GM19240 (cell line): Measurements from ENCODE around the gene PLXNA3.

ENCODE experiments used
- DNase-seq: peaks from one replicate; pipeline ENCODE4 v3.0.0; 2011; ENCODE audit warnings: low spot score; ENCODE audit not compliant: insufficient read length

Gene PLXNA3

GRCh38 chrX:154435171-154435733 lies 22.8 kb upstream of the PLXNA3 start:
- DNase-seq, result no peak

- peak; percentile 65 for DNase-seq
These were observed 21.6 kb upstream of the PLXNA3 start for GRCh38 chrX:154436374-154436982.

- no peak for DNase-seq
These were observed 20.9 kb upstream of the PLXNA3 start, which contains the start of gene GDI1 for GRCh38 chrX:154436983-154437752. TSS of gene GDI1 (plus strand) at chrX:154437154. CDS start at chrX:154437255, 101 bp downstream.

- DNase-seq, result no peak
These were observed 19.8 kb upstream of the PLXNA3 start for GRCh38 chrX:154437971-154438893.

GRCh38 chrX:154439841-154440240 lies 18.2 kb upstream of the PLXNA3 start:
- no peak for DNase-seq

- no peak for DNase-seq
These were observed 17.3 kb upstream of the PLXNA3 start for GRCh38 chrX:154440623-154441357.

- DNase-seq, result no peak
These were observed 16.5 kb upstream of the PLXNA3 start for GRCh38 chrX:154441564-154441963.

GRCh38 chrX:154441984-154442707 lies 15.9 kb upstream of the PLXNA3 start:
- no peak for DNase-seq

- no peak for DNase-seq
These were observed 14.6 kb upstream of the PLXNA3 start for GRCh38 chrX:154443479-154443910.

GRCh38 chrX:154443992-154444754 lies 13.9 kb upstream of the PLXNA3 start, which contains the start of gene FAM50A:
TSS of gene FAM50A (plus strand) at chrX:154444141. CDS start at chrX:154444236, 95 bp downstream.
- DNase-seq, result peak; percentile 74

GRCh38 chrX:154444755-154445246 lies 13.3 kb upstream of the PLXNA3 start:
- no peak for DNase-seq

GRCh38 chrX:154445776-154446175 lies 12.3 kb upstream of the PLXNA3 start:
- DNase-seq, result no peak

- DNase-seq, result no peak
These were observed 11.7 kb upstream of the PLXNA3 start for GRCh38 chrX:154446430-154446829.

- no peak for DNase-seq
These were observed 9.6 kb upstream of the PLXNA3 start for GRCh38 chrX:154448484-154448883.

- no peak for DNase-seq
These were observed 8.5 kb upstream of the PLXNA3 start for GRCh38 chrX:154449618-154450017.

GRCh38 chrX:154450312-154450711 lies 7.8 kb upstream of the PLXNA3 start:
- no peak for DNase-seq

- no peak for DNase-seq
These were observed 5.3 kb upstream of the PLXNA3 start for GRCh38 chrX:154452823-154453222.

GRCh38 chrX:154457491-154458115 lies 478 bp upstream of the PLXNA3 start:
- DNase-seq, result peak; percentile 43
